Epithelial cell of proximal tubule (primary cell): ENCODE measurements around the gene DUSP8. TPM values are rescaled to one million over a fixed set of nuclear protein-coding genes. Genes with fewer than 3 reads are reported as not detected.
A peak's percentile ranks its signal among the peaks of the same experiment; 100 is the strongest.

Source experiments
- DNase-seq: peaks from one replicate; pipeline ENCODE4 v3.0.0-alpha.2; 2011; ENCODE audit warnings: low read depth
- H3K4me3 ChIP-seq: 2 replicates; pipeline ENCODE4 v1.5.1; 2011; ENCODE audit warnings: low read depth, mild to moderate bottlenecking, low read length
- CTCF ChIP-seq: conservative IDR thresholded peaks from 2 replicates; pipeline ENCODE4 v1.5.1; 2012; ENCODE audit warnings: low read depth, mild to moderate bottlenecking, low read length
- total RNA-seq: library from RNA; depleted of rRNA; stranded (reverse); fragments of >200 nt; gene quantifications from 2 replicates; pipeline ENCODE4 v1.2.3, GENCODE V29; 2015

The DUSP8 gene
- total RNA-seq, 1 donor from 2014 or later, result 13.1 TPM

GRCh38 chr11:1574933-1575242, 2.8 kb upstream of the DUSP8 start:
- H3K4me3 ChIP-seq, result no peak overlapping the region
- no peak for DNase-seq
- no peak for TF ChIP-seq CTCF

GRCh38 chr11:1574238-1574932, 2.3 kb upstream of the DUSP8 start:
- peak; percentile 63 for TF ChIP-seq CTCF
- H3K4me3 ChIP-seq, result peak overlapping the region; percentile 38
- no peak for DNase-seq

GRCh38 chr11:1573903-1574237, 1.8 kb upstream of the DUSP8 start:
- no peak for TF ChIP-seq CTCF
- peak overlapping the region; percentile 38 for H3K4me3 ChIP-seq
- no peak for DNase-seq

GRCh38 chr11:1573077-1573902, 1.2 kb upstream of the DUSP8 start:
- DNase-seq, result no peak
- TF ChIP-seq CTCF, result no peak
- H3K4me3 ChIP-seq, result peak overlapping the region; percentile 55

GRCh38 chr11:1571760-1572196, 293 bp downstream of the DUSP8 start:
- DNase-seq, result no peak
- H3K4me3 ChIP-seq, result peak overlapping the region; percentile 60
- no peak for TF ChIP-seq CTCF

GRCh38 chr11:1570896-1571759, 943 bp downstream of the DUSP8 start:
- DNase-seq, result no peak
- peak overlapping the region; percentile 60 for H3K4me3 ChIP-seq
- TF ChIP-seq CTCF, result no peak
